HepG2 (cell line): ENCODE results near the gene LINC00237. TPM values are rescaled to one million over a fixed set of nuclear protein-coding genes. Genes with fewer than 3 reads are reported as not detected.

ENCODE experiments used
- AHR ChIP-seq: IDR thresholded peaks from 2 replicates; pipeline ENCODE4 v1.6.1; 2018; ENCODE audit warnings: missing genetic modification reagents, missing compliant biosample characterization
- HNF4A ChIP-seq: sonication (generic); formaldehyde crosslinking; IDR thresholded peaks from 2 replicates; pipeline ENCODE4 v1.4.0; 2020; ENCODE audit warnings: missing genetic modification reagents
- HNRNPH1 ChIP-seq: fragments of 200-400 bp; formaldehyde crosslinking; optimal IDR thresholded peaks from 2 replicates; pipeline ENCODE3; 2017; ENCODE audit warnings: mild to moderate bottlenecking, low read depth, low read length
- NPAS2 ChIP-seq: sonication (generic); formaldehyde crosslinking; IDR thresholded peaks from 2 replicates; pipeline ENCODE4 v1.8.0; 2022; ENCODE audit warnings: mild to moderate bottlenecking, missing genetic modification reagents, borderline replicate concordance
- PAWR ChIP-seq: sonication (generic); formaldehyde crosslinking; IDR thresholded peaks from 2 replicates; pipeline ENCODE4 v1.4.0; 2020; ENCODE audit warnings: missing genetic modification reagents, mild to moderate bottlenecking, borderline replicate concordance
- SIN3B ChIP-seq: fragments of 150-350 bp; IDR thresholded peaks from 2 replicates; pipeline ENCODE4 v1.6.1; 2014; ENCODE audit warnings: low read length
- SNAI1 ChIP-seq: sonication (generic); formaldehyde crosslinking; IDR thresholded peaks from 2 replicates; pipeline ENCODE4 v1.5.0; 2020; ENCODE audit warnings: mild to moderate bottlenecking, missing genetic modification reagents, borderline replicate concordance
- SYNCRIP ChIP-seq: fragments of 200-400 bp; formaldehyde crosslinking; IDR thresholded peaks from 2 replicates; pipeline ENCODE4 v1.6.1; 2018; ENCODE audit warnings: mild to moderate bottlenecking, low read depth, low read length; ENCODE audit not compliant: insufficient read depth
- ZNF225 ChIP-seq: sonication (generic); formaldehyde crosslinking; IDR thresholded peaks from 2 replicates; pipeline ENCODE4 v1.4.0; 2020; ENCODE audit warnings: mild to moderate bottlenecking, missing genetic modification reagents
- ZNF331 ChIP-seq: sonication (generic); formaldehyde crosslinking; IDR thresholded peaks from 2 replicates; pipeline ENCODE4 v1.4.0; 2020; ENCODE audit warnings: missing genetic modification reagents
- ZNF549 ChIP-seq: sonication (generic); formaldehyde crosslinking; IDR thresholded peaks from 2 replicates; pipeline ENCODE4 v1.5.0; 2020; ENCODE audit warnings: missing genetic modification reagents
- ZNF781 ChIP-seq: sonication (generic); formaldehyde crosslinking; IDR thresholded peaks from 2 replicates; pipeline ENCODE4 v1.5.1; 2020; ENCODE audit warnings: borderline replicate concordance, mild to moderate bottlenecking, missing genetic modification reagents; ENCODE audit errors: not compliant biosample characterization
- ZNF879 ChIP-seq: sonication (generic); formaldehyde crosslinking; IDR thresholded peaks from 2 replicates; pipeline ENCODE4 v1.8.1; 2023; ENCODE audit warnings: missing genetic modification reagents
- polyA plus RNA-seq, 8 experiments: library from polyadenylated mRNA; depleted of rRNA in 3 of 8; stranded (reverse) in 7 of 8; unstranded in 1 of 8; fragments of >200 nt; fragmentation: Illumina TruSeq in 4 of 8; extraction: Trizol in 4 of 8; gene quantifications; 2 replicates each; pipeline versions ENCODE4 v1.2.1 to v1.2.3, GENCODE V29; 2011 to 2016; ENCODE audit warnings: low read depth in 4 of 8, missing spikeins in 1 of 8, mixed read lengths in 1 of 8; ENCODE audit not compliant: insufficient read depth in 1 of 8
- total RNA-seq, 5 experiments: library from RNA; depleted of rRNA; stranded (reverse); fragments of >200 nt; fragmentation: Illumina TruSeq; extraction: Trizol; gene quantifications; 2 replicates each; pipeline ENCODE4 v1.2.3, GENCODE V29; 2016; ENCODE audit warnings: low read depth in 1 of 5
- TF ChIP-seq, protein P1 (sequence below): sonication (generic); formaldehyde crosslinking; IDR thresholded peaks from 2 replicates; pipeline ENCODE4 v1.4.0; 2020; ENCODE audit warnings: missing genetic modification reagents, borderline replicate concordance
- TF ChIP-seq, protein P2 (sequence below): sonication (generic); formaldehyde crosslinking; IDR thresholded peaks from 2 replicates; pipeline ENCODE4 v1.5.0; 2020; ENCODE audit warnings: missing genetic modification reagents
- TF ChIP-seq, protein P3 (sequence below): sonication (generic); formaldehyde crosslinking; IDR thresholded peaks from 2 replicates; pipeline ENCODE4 v1.8.0; 2022; ENCODE audit warnings: low read depth, missing genetic modification reagents
- TF ChIP-seq, protein P4 (sequence below): sonication (generic); formaldehyde crosslinking; IDR thresholded peaks from 2 replicates; pipeline ENCODE4 v1.4.0; 2020; ENCODE audit warnings: mild to moderate bottlenecking, missing genetic modification reagents
- TF ChIP-seq, protein P5 (sequence below): sonication (generic); formaldehyde crosslinking; IDR thresholded peaks from 2 replicates; pipeline ENCODE4 v1.5.0; 2020; ENCODE audit warnings: mild to moderate bottlenecking, missing genetic modification reagents, borderline replicate concordance

LINC00237 gene
- total and polyA plus RNA-seq, 2 of the 13 experiments (the other 11 are each of a cell fraction or from before 2014, with no cell fraction given): not detected

DNA sequence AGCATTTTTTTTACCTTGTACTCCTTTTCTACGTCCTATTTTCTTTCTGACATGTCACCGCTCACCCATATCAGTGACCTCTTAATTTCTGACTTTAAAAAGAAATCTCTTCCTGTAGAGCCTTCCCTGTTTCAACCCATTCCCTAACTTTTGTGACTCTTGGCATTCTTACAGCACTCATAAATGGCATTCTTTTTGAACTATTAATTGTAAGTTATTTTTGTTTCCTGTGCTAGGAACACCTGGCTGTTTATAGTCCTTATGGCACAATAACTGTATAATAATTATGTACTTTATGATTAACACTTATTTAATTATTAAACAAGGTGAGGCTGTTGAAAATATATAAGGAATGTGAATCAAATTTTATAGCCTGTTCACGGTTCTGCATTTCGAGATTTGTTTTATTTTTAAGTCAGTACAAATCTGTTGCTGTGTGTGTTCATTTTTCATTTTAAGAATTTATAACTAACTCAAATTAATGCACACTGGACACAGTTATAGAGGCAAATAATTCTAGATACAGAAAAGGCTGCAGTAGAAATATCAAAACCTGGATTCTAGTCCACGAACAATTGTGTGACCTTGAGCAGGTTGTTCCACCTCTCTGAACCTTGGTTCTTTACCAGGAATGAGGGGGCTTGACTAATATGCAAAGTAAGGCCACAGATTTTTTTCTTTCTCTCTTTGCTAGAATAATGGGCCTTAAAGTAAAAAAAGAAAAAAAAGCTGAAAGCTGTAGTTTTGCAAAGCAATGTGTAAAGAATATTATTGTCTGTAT, 21.2 kb upstream of the LINC00237 start (continued):
- TF ChIP-seq, protein P1, sequence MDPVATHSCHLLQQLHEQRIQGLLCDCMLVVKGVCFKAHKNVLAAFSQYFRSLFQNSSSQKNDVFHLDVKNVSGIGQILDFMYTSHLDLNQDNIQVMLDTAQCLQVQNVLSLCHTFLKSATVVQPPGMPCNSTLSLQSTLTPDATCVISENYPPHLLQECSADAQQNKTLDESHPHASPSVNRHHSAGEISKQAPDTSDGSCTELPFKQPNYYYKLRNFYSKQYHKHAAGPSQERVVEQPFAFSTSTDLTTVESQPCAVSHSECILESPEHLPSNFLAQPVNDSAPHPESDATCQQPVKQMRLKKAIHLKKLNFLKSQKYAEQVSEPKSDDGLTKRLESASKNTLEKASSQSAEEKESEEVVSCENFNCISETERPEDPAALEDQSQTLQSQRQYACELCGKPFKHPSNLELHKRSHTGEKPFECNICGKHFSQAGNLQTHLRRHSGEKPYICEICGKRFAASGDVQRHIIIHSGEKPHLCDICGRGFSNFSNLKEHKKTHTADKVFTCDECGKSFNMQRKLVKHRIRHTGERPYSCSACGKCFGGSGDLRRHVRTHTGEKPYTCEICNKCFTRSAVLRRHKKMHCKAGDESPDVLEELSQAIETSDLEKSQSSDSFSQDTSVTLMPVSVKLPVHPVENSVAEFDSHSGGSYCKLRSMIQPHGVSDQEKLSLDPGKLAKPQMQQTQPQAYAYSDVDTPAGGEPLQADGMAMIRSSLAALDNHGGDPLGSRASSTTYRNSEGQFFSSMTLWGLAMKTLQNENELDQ (CRISPR knock-in tag): no peak
- TF ChIP-seq NPAS2 (no peak), SIN3B (no peak), ZNF549 (CRISPR knock-in tag) (no peak), PAWR (no peak), AHR (no peak), HNF4A (CRISPR knock-in tag) (peak; percentile 60), ZNF225 (no peak), HNRNPH1 (no peak), ZNF879 (no peak), ZNF781 (CRISPR knock-in tag) (no peak), ZNF331 (CRISPR knock-in tag) (peak; percentile 28; the same call in 1 of the 2 replicates), SYNCRIP (no peak), SNAI1 (no peak)
- TF ChIP-seq, protein P2, sequence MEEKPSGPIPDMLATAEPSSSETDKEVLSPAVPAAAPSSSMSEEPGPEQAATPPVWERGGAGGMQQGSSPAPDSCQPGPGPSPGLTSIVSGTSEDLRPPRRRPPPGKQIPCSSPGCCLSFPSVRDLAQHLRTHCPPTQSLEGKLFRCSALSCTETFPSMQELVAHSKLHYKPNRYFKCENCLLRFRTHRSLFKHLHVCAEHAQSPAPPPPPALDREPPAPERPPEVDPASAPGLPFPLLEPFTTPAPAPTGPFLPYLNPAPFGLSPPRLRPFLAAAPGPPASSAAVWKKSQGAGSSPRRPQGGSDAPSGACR (CRISPR knock-in tag): no peak
- TF ChIP-seq, protein P3, sequence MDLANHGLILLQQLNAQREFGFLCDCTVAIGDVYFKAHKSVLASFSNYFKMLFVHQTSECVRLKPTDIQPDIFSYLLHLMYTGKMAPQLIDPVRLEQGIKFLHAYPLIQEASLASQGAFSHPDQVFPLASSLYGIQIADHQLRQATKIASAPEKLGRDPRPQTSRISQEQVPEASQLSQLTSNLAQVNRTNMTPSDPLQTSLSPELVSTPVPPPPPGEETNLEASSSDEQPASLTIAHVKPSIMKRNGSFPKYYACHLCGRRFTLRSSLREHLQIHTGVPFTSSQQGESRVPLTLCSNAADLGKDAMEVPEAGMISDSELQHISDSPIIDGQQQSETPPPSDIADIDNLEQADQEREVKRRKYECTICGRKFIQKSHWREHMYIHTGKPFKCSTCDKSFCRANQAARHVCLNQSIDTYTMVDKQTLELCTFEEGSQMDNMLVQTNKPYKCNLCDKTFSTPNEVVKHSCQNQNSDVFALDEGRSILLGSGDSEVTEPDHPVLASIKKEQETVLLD: no peak
- TF ChIP-seq, protein P4, sequence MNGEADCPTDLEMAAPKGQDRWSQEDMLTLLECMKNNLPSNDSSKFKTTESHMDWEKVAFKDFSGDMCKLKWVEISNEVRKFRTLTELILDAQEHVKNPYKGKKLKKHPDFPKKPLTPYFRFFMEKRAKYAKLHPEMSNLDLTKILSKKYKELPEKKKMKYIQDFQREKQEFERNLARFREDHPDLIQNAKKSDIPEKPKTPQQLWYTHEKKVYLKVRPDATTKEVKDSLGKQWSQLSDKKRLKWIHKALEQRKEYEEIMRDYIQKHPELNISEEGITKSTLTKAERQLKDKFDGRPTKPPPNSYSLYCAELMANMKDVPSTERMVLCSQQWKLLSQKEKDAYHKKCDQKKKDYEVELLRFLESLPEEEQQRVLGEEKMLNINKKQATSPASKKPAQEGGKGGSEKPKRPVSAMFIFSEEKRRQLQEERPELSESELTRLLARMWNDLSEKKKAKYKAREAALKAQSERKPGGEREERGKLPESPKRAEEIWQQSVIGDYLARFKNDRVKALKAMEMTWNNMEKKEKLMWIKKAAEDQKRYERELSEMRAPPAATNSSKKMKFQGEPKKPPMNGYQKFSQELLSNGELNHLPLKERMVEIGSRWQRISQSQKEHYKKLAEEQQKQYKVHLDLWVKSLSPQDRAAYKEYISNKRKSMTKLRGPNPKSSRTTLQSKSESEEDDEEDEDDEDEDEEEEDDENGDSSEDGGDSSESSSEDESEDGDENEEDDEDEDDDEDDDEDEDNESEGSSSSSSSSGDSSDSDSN (CRISPR knock-in tag): no peak
- TF ChIP-seq, protein P5, sequence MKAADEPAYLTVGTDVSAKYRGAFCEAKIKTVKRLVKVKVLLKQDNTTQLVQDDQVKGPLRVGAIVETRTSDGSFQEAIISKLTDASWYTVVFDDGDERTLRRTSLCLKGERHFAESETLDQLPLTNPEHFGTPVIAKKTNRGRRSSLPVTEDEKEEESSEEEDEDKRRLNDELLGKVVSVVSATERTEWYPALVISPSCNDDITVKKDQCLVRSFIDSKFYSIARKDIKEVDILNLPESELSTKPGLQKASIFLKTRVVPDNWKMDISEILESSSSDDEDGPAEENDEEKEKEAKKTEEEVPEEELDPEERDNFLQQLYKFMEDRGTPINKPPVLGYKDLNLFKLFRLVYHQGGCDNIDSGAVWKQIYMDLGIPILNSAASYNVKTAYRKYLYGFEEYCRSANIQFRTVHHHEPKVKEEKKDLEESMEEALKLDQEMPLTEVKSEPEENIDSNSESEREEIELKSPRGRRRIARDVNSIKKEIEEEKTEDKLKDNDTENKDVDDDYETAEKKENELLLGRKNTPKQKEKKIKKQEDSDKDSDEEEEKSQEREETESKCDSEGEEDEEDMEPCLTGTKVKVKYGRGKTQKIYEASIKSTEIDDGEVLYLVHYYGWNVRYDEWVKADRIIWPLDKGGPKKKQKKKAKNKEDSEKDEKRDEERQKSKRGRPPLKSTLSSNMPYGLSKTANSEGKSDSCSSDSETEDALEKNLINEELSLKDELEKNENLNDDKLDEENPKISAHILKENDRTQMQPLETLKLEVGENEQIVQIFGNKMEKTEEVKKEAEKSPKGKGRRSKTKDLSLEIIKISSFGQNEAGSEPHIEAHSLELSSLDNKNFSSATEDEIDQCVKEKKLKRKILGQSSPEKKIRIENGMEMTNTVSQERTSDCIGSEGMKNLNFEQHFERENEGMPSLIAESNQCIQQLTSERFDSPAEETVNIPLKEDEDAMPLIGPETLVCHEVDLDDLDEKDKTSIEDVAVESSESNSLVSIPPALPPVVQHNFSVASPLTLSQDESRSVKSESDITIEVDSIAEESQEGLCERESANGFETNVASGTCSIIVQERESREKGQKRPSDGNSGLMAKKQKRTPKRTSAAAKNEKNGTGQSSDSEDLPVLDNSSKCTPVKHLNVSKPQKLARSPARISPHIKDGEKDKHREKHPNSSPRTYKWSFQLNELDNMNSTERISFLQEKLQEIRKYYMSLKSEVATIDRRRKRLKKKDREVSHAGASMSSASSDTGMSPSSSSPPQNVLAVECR (CRISPR knock-in tag): no peak
